ENCODE measurements around the gene FAM136A. TPM values are rescaled to one million over a fixed set of nuclear protein-coding genes. Genes with fewer than 3 reads are reported as not detected.

The FAM136A gene
- 10 to 100 TPM; 33.5 to 36.9 TPM for total RNA-seq

DNA sequence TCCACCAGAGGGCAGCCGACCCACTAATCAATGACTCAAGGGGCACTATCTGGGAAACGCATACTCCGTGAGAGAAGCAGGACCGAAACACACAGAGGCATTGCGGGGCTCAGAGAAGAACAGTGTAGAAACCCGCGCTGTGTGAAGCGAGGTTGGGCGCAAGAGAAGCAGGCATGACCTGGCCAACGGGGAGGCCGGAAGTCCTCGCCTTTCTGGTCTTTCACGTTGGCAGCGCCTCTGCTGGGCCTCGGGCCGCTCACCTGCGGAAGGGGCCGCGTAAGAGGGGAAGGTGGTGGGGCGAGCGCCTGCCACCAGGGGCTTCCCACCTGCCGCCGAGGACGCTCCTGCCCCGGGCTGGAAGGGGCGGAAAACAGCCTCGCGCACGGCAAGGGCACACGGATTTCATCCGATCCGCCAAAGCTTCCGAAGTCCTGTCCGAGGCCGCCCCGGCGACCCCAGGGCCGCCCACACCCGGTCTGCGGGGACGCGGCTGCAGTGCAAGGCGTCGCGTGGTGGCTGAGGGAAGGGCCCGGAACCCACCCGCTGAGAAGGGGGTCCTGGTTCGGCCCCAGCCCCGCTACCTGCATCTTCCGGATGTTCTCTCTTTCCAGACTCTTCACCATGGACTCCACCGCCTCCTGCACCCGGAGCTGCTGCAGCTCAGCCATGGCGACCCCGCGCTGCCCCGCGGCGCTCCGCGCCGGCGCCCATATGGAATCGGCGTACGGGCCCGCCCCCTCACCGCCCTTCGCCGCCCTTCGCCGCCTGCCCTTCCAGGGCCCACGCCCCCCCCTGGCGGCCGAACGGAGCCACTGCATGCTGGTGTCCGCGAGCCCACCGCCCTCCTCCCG, at the start of gene FAM136A:
Gene FAM136A, minus strand, starts transcription at position 724 of the 851 bp plus-strand sequence. Its CDS starts 56 bp downstream, at position 668.

DNA sequence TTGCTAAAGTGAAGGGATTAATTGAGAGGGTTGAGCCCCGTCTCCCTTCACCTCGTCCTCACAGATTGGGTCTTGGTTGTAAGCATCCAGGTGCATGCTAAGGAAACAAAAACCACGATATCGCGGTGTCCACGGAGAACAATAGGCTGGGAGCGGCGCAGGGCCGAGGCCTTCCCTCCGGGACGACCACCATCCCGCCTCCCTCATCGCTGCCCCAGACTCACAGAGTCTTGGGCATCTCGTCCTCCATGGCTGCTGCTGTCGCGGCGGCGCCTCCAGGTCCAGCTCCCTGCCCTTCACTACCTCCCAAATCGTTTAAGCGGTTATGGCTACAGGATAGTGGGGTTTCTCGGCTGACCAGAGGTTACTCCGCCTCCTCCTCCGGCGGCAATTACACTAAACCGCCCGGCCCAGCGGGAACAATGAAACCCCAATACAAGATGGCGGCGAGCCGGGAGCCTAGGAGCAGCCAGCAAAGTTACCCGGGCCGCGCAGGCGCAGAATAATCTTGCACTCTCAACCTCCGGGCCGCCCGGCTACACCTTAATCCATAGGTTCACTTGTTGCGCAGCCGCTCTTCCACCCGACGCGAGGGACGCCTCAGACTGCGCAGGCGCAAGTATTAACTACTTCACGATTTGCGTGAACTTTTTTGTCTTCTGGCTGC, 53.6 kb downstream of the FAM136A start, which contains the start of gene TIA1:
Gene TIA1, minus strand, starts transcription at position 448 of the 667 bp plus-strand sequence. Its CDS starts 198 bp downstream, at position 250.

Small RNA genes lying within 50 kb of the gene (microRNA-seq; reads per million reads assigned to microRNA genes)
- not detected for gene MIR1285-2 (ENCODE audit: borderline microRNAs expressed, borderline replicate concordance)

Other genes starting within 250 kb of the FAM136A start
- 100 to 1,000 TPM; 522 to 525 TPM for gene PCBP1, start 214.6 kb downstream of the FAM136A start, total RNA-seq
- 10 to 100 TPM; 24.8 to 29.7 TPM for gene C2orf42, start 111.0 kb downstream of the FAM136A start, total RNA-seq
- gene TIA1, start 53.4 kb downstream of the FAM136A start, total RNA-seq = 100 to 1,000 TPM; 139 to 147 TPM
- gene PCYOX1, start 43.9 kb downstream of the FAM136A start, total RNA-seq = 10 to 100 TPM; 17.3 to 20.7 TPM
- gene SNRPG, start 8.3 kb downstream of the FAM136A start, total RNA-seq = 100 to 1,000 TPM; 257 to 262 TPM

All from activated naive CD4-positive, alpha-beta T cell treated with anti-CD3 and anti-CD28 coated beads, Interleukin-2, amount 10 ng/mL, durations not matched to agents 5 hours and 36 hours (primary cell).